ENCODE measurements around the gene PRCC.

Gene PRCC, protein sequence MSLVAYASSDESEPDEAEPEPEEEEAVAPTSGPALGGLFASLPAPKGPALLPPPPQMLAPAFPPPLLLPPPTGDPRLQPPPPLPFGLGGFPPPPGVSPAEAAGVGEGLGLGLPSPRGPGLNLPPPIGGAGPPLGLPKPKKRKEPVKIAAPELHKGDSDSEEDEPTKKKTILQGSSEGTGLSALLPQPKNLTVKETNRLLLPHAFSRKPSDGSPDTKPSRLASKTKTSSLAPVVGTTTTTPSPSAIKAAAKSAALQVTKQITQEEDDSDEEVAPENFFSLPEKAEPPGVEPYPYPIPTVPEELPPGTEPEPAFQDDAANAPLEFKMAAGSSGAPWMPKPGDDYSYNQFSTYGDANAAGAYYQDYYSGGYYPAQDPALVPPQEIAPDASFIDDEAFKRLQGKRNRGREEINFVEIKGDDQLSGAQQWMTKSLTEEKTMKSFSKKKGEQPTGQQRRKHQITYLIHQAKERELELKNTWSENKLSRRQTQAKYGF

DNA sequence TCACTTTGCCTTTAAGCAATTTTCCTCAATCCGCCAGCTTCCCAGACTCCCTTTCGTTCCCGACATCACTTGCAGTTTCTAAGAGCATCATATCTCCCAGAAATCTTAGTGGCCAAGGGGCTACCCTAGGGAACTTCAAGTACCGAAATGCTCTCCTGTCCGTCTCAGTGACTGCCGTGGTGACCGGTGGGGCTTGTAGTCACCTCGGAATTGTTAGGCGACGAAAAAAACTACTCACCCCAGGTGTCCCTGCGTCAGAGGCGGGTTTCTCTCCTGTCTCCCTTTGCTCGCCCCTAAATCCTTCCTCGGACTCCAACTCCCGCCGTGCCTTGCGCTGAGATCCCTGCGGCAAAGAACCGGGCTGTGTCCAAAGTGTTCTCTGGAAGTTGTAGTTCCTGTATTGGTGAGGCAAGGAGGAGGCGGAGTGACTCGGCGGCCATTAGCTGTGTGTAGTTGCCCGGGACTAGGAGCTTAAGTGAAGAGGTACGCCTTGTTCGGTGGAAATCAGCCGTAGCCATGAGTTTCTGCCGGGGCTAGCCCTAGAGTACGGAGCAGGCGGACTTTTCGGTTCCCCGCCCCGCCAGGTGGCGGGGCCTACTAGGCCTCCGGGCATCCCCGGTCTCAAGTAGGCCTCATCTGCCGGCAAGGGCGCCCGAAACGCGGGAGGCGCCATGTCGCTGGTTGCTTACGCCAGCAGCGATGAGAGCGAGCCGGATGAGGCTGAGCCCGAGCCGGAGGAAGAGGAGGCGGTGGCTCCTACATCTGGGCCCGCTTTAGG is at the start of gene PRCC:
TSS of gene PRCC (plus strand) at position 435 of the 778 bp plus-strand sequence. CDS start at position 672, 237 bp downstream.
- Histone ChIP-seq H3K36me3 (ENCODE audit: insufficient read depth, insufficient read length, low read length) (peaks cover 36% of the 10 kb centered on the region), H3K9ac (ENCODE audit: insufficient read length, low read depth) (peak within 1 kb of the TSS; percentile 98), H3K9me3 (ENCODE audit: insufficient read depth, low read length) (no peaks in the 10 kb centered on the region), H3K4me1 (ENCODE audit: insufficient read depth, insufficient read length) (peaks cover 7% of the 10 kb centered on the region), H3K27me3 (ENCODE audit: insufficient read depth, insufficient read length) (no peaks in the 10 kb centered on the region), H3K4me3 (ENCODE audit: insufficient read length, low read depth) (peak within 1 kb of the TSS; percentile 96)
- TF ChIP-seq YY1 (IDR thresholded peaks at IDR 0.05; ENCODE audit: insufficient read depth, insufficient read length) (peak; percentile 90), ZNF274 (IDR thresholded peaks at IDR 0.05; ENCODE audit: low read depth, low read length) (no peak)
- DNase-seq (ENCODE audit: low read depth, low spot score) = peak; percentile 100

DNA sequence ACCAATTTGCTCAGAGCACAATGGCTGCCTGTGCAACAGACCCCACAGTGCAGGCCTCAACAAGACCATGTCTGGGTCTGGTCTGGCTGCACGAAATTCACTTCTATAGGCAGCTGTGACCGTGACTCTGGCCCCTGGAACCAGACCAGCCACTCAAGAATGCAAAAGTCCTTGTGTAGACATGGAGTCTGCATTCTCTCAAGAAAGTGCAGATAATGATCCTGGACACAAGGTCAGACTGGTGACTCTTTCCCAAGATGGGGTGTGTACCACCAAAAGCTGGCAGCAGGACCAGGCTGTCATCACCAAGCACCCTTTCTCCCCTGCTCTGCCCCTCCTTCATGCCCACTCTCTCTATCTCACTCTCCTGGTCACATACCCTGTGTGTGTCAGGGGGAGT is 46.2 kb upstream of the PRCC start:
- Histone ChIP-seq H3K9me3 (ENCODE audit: insufficient read depth, low read length) (no peaks in the 10 kb centered on the region), H3K36me3 (ENCODE audit: insufficient read depth, insufficient read length, low read length) (peaks cover 53% of the 10 kb centered on the region), H3K4me3 (ENCODE audit: insufficient read length, low read depth) (no peak overlapping the region), H3K27me3 (ENCODE audit: insufficient read depth, insufficient read length) (no peaks in the 10 kb centered on the region), H3K9ac (ENCODE audit: insufficient read length, low read depth) (no peak overlapping the region), H3K4me1 (ENCODE audit: insufficient read depth, insufficient read length) (peaks cover 6% of the 10 kb centered on the region)
- no peak for TF ChIP-seq SUZ12 (IDR thresholded peaks at IDR 0.05; ENCODE audit: extremely low read depth, insufficient read depth, insufficient read length)
- TF ChIP-seq ZNF274 (IDR thresholded peaks at IDR 0.05; ENCODE audit: low read depth, low read length) = no peak
- no peak for TF ChIP-seq YY1 (IDR thresholded peaks at IDR 0.05; ENCODE audit: insufficient read depth, insufficient read length)
- DNase-seq (ENCODE audit: low read depth, low spot score) = no peak

DNA sequence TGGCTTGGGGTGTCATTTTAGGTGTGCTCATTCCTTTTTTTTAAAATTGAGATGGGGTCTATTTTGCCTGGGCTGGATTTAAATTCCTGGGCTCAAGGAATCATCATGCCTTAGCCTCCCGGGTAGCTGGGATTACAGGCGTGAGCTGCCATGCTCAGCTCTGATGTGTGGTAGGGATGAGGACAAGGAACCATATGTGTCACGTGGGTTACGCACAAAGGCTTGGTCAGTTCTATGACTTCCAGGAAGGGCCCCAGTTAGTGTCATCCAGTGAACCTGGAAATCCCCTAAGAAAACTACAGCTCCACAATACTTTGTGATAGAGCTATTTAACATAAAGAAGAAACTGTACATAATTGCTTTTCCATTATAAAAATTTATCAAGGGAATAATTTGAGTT is 45.8 kb upstream of the PRCC start:
- H3K4me3 ChIP-seq (ENCODE audit: insufficient read length, low read depth) = no peak overlapping the region
- TF ChIP-seq SUZ12 (IDR thresholded peaks at IDR 0.05; ENCODE audit: extremely low read depth, insufficient read depth, insufficient read length) (no peak), ZNF274 (IDR thresholded peaks at IDR 0.05; ENCODE audit: low read depth, low read length) (no peak), YY1 (IDR thresholded peaks at IDR 0.05; ENCODE audit: insufficient read depth, insufficient read length) (no peak)
- H3K36me3 ChIP-seq (ENCODE audit: insufficient read depth, insufficient read length, low read length) = peaks cover 57% of the 10 kb centered on the region
- no peak for DNase-seq (ENCODE audit: low read depth, low spot score)
- H3K9ac ChIP-seq (ENCODE audit: insufficient read length, low read depth) = no peak overlapping the region
- H3K4me1 ChIP-seq (ENCODE audit: insufficient read depth, insufficient read length) = peaks cover 8% of the 10 kb centered on the region
- no peaks in the 10 kb centered on the region for H3K27me3 ChIP-seq (ENCODE audit: insufficient read depth, insufficient read length)
- no peaks in the 10 kb centered on the region for H3K9me3 ChIP-seq (ENCODE audit: insufficient read depth, low read length)

DNA sequence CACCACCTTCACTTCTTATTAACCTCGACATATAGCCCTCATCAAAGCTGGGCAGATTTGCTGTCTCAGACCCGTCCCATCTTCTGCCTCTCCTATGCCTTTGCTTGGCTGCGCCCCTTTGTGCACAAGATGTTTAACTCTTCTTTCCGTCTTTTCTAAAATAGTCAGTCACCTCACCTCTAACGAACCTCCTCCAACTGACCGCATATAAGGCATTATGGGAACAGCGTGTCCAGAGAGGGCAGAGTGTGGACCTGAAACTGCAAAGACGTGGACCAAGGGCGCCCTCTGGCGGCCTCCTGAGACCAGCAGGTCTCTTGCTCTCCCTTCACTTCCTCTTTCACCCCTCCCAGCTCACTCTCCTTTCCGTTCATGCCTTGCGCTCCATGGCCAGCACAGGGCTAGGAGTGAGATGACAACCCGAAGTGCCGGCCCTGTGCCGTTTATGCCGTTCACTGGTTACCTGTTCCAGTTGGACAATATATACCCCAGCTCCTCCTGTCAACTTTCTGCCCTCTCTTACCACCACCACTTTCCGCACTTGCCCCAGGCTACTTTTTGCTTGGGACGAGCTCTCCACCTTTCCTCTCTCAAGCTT is 41.6 kb upstream of the PRCC start:
- no peaks in the 10 kb centered on the region for H3K27me3 ChIP-seq (ENCODE audit: insufficient read depth, insufficient read length)
- H3K9me3 ChIP-seq (ENCODE audit: insufficient read depth, low read length) = no peaks in the 10 kb centered on the region
- TF ChIP-seq ZNF274 (IDR thresholded peaks at IDR 0.05; ENCODE audit: low read depth, low read length) = no peak
- TF ChIP-seq YY1 (IDR thresholded peaks at IDR 0.05; ENCODE audit: insufficient read depth, insufficient read length) = no peak
- TF ChIP-seq SUZ12 (IDR thresholded peaks at IDR 0.05; ENCODE audit: extremely low read depth, insufficient read depth, insufficient read length) = no peak
- DNase-seq (ENCODE audit: low read depth, low spot score) = peak; percentile 92
- peaks cover 15% of the 10 kb centered on the region for H3K4me1 ChIP-seq (ENCODE audit: insufficient read depth, insufficient read length)
- peaks cover 73% of the 10 kb centered on the region for H3K36me3 ChIP-seq (ENCODE audit: insufficient read depth, insufficient read length, low read length)
- H3K4me3 ChIP-seq (ENCODE audit: insufficient read length, low read depth) = peak overlapping the region; percentile 13
- H3K9ac ChIP-seq (ENCODE audit: insufficient read length, low read depth) = peak overlapping the region; percentile 100

DNA sequence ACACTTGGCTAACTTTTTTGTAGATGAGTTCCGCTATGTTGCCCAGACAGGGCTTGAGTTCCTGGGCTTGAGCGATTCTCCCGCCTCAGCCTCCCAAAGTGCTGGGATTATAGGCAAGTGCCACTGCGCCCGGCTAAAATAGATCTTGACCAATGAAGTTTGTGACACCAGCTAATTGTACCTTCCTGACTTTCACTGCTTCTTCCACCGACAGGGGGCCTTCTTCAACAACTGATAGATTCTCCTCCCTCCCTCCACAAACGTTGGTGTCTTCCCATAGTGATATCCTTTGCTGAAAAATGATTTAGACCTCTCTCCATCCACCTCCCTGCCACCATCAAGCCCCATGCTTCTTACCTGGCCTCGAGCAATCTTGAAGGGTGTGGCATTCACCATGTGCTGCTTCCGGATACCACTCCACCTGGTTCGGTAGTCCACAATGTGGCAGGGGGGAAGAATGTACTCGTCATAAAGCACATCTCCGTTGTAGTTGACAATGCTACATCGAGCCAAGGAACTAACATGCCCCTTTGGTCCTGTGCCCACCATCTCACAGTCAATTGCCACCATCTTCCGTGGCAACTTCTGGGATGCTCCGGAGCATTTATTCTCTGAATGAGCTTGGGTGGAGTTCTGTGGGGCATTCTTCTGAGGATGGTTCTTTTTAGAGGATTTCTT is 40.6 kb upstream of the PRCC start:
- Histone ChIP-seq H3K27me3 (ENCODE audit: insufficient read depth, insufficient read length) (no peaks in the 10 kb centered on the region), H3K4me3 (ENCODE audit: insufficient read length, low read depth) (peak overlapping the region; percentile 13), H3K36me3 (ENCODE audit: insufficient read depth, insufficient read length, low read length) (peaks cover 65% of the 10 kb centered on the region), H3K9ac (ENCODE audit: insufficient read length, low read depth) (peak overlapping the region; percentile 100), H3K9me3 (ENCODE audit: insufficient read depth, low read length) (no peaks in the 10 kb centered on the region), H3K4me1 (ENCODE audit: insufficient read depth, insufficient read length) (peaks cover 15% of the 10 kb centered on the region)
- DNase-seq (ENCODE audit: low read depth, low spot score) = no peak
- TF ChIP-seq YY1 (IDR thresholded peaks at IDR 0.05; ENCODE audit: insufficient read depth, insufficient read length) (no peak), ZNF274 (IDR thresholded peaks at IDR 0.05; ENCODE audit: low read depth, low read length) (no peak), SUZ12 (IDR thresholded peaks at IDR 0.05; ENCODE audit: extremely low read depth, insufficient read depth, insufficient read length) (no peak)

DNA sequence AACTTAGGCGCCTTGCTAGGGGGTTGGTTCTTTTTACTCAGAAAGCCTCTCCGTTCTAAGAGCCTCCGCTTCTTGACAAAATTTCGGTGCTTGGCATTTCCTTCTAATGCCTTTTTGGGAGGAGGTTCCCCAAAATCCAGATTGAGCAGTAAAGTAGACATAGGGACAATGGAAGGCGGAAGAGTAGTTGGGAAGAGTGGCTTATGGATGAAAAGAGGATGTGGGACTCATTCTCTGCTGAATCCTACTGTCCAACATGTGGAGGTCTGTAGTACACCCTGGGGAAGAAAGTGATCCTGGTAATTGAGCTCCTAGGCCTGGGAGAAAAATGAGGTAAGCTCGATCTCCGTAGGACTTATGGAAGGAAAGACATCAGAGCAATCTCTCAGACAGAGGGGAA is 39.8 kb upstream of the PRCC start:
- peaks cover 15% of the 10 kb centered on the region for H3K4me1 ChIP-seq (ENCODE audit: insufficient read depth, insufficient read length)

More for the DNA sequence above, 39.8 kb upstream of the PRCC start:
- no peaks in the 10 kb centered on the region for H3K27me3 ChIP-seq (ENCODE audit: insufficient read depth, insufficient read length)
- H3K9ac ChIP-seq (ENCODE audit: insufficient read length, low read depth) = peak overlapping the region; percentile 100
- TF ChIP-seq YY1 (IDR thresholded peaks at IDR 0.05; ENCODE audit: insufficient read depth, insufficient read length) (no peak), ZNF274 (IDR thresholded peaks at IDR 0.05; ENCODE audit: low read depth, low read length) (no peak), SUZ12 (IDR thresholded peaks at IDR 0.05; ENCODE audit: extremely low read depth, insufficient read depth, insufficient read length) (no peak)
- no peaks in the 10 kb centered on the region for H3K9me3 ChIP-seq (ENCODE audit: insufficient read depth, low read length)
- no peak for DNase-seq (ENCODE audit: low read depth, low spot score)
- peak overlapping the region; percentile 99 for H3K4me3 ChIP-seq (ENCODE audit: insufficient read length, low read depth)
- peaks cover 70% of the 10 kb centered on the region for H3K36me3 ChIP-seq (ENCODE audit: insufficient read depth, insufficient read length, low read length)
